Common myeloid progenitor, CD34-positive (primary cell): ENCODE results near the gene SERTAD1.
A peak's percentile ranks its signal among the peaks of the same experiment; 100 is the strongest.

ENCODE experiments used
- CTCF ChIA-PET: fragments of 350-600 bp; sonication (Branson Sonifier 250); formaldehyde crosslinking; loops from one replicate; lab custom pipeline; 2021; ENCODE audit warnings: antibody characterized with exemption; lab: Charles Lee
- POLR2A ChIA-PET: fragments of 350-600 bp; sonication (Branson Sonifier 250); formaldehyde crosslinking; loops from one replicate; lab custom pipeline; 2021; ENCODE audit warnings: antibody characterized with exemption; lab: Charles Lee
- DNase-seq, 3 donors: peaks; one replicate each; pipeline versions ENCODE4 v3.0.0 to v3.0.0-alpha.2; 2013
- H3K27ac ChIP-seq, 2 experiments: 1 replicate in 1 of 2; 2 replicates in 1 of 2; pipeline ENCODE4 v1.7.0; 2013; ENCODE audit warnings: inconsistent platforms in 2 of 2, low read length in 2 of 2, mild to moderate bottlenecking in 2 of 2, low read depth in 1 of 2, moderate library complexity in 1 of 2; ENCODE audit not compliant: severe bottlenecking in 2 of 2, insufficient read depth in 1 of 2, poor library complexity in 1 of 2
- H3K27me3 ChIP-seq, 5 experiments: replicated peaks in 2 of 5; 1 replicate in 3 of 5; 2 replicates in 2 of 5; pipeline versions ENCODE4 v1.6.1 to v1.7.0; 2013; ENCODE audit warnings: low read length in 4 of 5, mild to moderate bottlenecking in 2 of 5, moderate library complexity in 2 of 5, inconsistent platforms in 1 of 5; ENCODE audit not compliant: insufficient read depth in 5 of 5, control insufficient read depth in 4 of 5
- H3K36me3 ChIP-seq, 4 experiments: 1 replicate in 2 of 4; 2 replicates in 2 of 4; pipeline versions ENCODE4 v1.6.1 to v1.7.0; 2013; ENCODE audit warnings: low read length in 3 of 4, control low read depth in 1 of 4, mild to moderate bottlenecking in 1 of 4; ENCODE audit not compliant: control insufficient read depth in 4 of 4, insufficient read depth in 4 of 4
- H3K4me1 ChIP-seq, 4 experiments: 1 replicate in 3 of 4; 2 replicates in 1 of 4; pipeline versions ENCODE4 v1.6.1 to v1.7.1; 2013; ENCODE audit warnings: low read length in 3 of 4, mild to moderate bottlenecking in 3 of 4, control low read depth in 1 of 4, inconsistent platforms in 1 of 4, moderate library complexity in 1 of 4; ENCODE audit not compliant: control insufficient read depth in 4 of 4, insufficient read depth in 4 of 4; ENCODE audit errors: control extremely low read depth in 1 of 4
- H3K4me3 ChIP-seq, 7 experiments: 1 replicate in 4 of 7; 2 replicates in 3 of 7; pipeline versions ENCODE4 v1.5.1 to v1.7.0; 2013; ENCODE audit warnings: mild to moderate bottlenecking in 7 of 7, low read length in 6 of 7, moderate library complexity in 6 of 7, inconsistent platforms in 2 of 7, low read depth in 2 of 7, control low read depth in 1 of 7; ENCODE audit not compliant: insufficient read depth in 4 of 7, control insufficient read depth in 1 of 7; ENCODE audit errors: extremely low read depth in 1 of 7
- H3K9me3 ChIP-seq, 5 experiments: 1 replicate in 4 of 5; 2 replicates in 1 of 5; pipeline versions ENCODE4 v1.6.1 to v1.7.1; 2013; ENCODE audit warnings: low read length in 4 of 5, mild to moderate bottlenecking in 2 of 5, inconsistent platforms in 1 of 5, low read depth in 1 of 5, moderate library complexity in 1 of 5; ENCODE audit not compliant: control insufficient read depth in 4 of 5, insufficient read depth in 2 of 5; ENCODE audit errors: control extremely low read depth in 1 of 5
- WGBS: methylation state at CpG from one replicate; pipeline ENCODE4 v1.1.5; 2013; ENCODE audit not compliant: insufficient coverage; 5-methylcytosine and 5-hydroxymethylcytosine counted together

SERTAD1 gene

GRCh38 chr19:40389404-40390083 lies 36.2 kb downstream of the SERTAD1 start:
- WGBS: 97% methylated on average over 26 of the region's 33 CpGs
- H3K27ac ChIP-seq: no peak overlapping the region
- ChIA-PET POLR2A (no interaction called here), CTCF (interaction anchor here (0.6 to 0.8 kb wide), 3 partner anchors 10 to 74 kb away, joined by 3 to 4 read pairs (median 4); no protein-coding TSS in a partner anchor)
- no peaks in the 10 kb centered on the region for H3K4me1 ChIP-seq
- H3K36me3 ChIP-seq: no peaks in the 10 kb centered on the region
- H3K4me3 ChIP-seq: no peak overlapping the region
- H3K27me3 ChIP-seq: no peaks in the 10 kb centered on the region
- H3K9me3 ChIP-seq: no peaks in the 10 kb centered on the region
- no peak for DNase-seq

DNA sequence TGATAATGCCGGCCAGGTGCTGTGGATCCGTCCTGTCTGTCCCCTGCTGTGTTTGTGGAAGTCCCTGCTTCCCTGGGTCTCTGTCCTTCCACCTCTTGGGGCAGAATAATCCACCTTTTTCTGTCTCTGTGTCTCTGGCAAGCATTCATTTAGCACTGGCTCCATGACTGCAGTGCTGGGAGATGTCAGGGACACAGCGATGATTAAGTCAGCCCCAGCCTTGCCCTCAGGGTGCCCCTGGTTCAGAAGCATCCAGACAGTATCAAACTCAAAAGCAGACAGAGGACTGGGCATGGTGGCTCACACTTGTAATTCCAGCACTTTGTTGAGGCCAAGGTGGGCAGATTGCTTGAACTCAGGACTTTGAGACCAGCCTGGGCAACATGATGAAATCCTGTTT lies 37.3 kb downstream of the SERTAD1 start:
- CTCF ChIA-PET: no interaction called here
- Histone ChIP-seq H3K27me3 (no peaks in the 10 kb centered on the region), H3K4me1 (no peaks in the 10 kb centered on the region), H3K4me3 (no peak overlapping the region), H3K9me3 (no peaks in the 10 kb centered on the region), H3K36me3 (no peaks in the 10 kb centered on the region), H3K27ac (no peak overlapping the region)
- DNase-seq: no peak
- WGBS: 100% methylated on average over 3 of the region's 3 CpGs
- POLR2A ChIA-PET: no interaction called here

DNA sequence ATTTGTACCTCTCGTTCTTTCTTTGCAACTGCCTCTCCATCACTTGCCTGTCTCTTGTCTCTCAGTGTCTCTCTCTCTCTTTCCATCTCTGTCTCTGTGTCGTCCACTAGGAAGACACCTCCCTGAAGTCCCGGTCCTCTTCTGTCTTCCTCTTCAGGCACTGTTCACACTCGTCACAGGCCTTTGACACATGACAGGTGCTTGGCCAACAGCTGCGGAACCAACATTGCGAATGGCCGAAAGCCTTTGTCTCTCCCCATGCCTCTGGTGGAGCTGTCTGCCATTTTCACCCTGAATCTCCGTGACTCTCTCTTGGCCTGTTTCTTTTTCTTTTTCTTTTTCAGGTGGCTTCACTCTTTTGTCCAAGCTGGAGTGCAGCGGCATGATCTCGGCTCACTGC lies 38.6 kb downstream of the SERTAD1 start:
- no peak for DNase-seq
- H3K27ac ChIP-seq: no peak overlapping the region
- no peaks in the 10 kb centered on the region for H3K9me3 ChIP-seq
- ChIA-PET CTCF (interaction anchor here (1.4 to 1.5 kb wide), 2 partner anchors 16 to 24 kb away, joined by 3 read pairs; no protein-coding TSS in a partner anchor), POLR2A (no interaction called here)
- H3K36me3 ChIP-seq: no peaks in the 10 kb centered on the region
- 96% methylated on average over 10 of the region's 10 CpGs for WGBS
- H3K27me3 ChIP-seq: no peaks in the 10 kb centered on the region
- H3K4me3 ChIP-seq: no peak overlapping the region
- no peaks in the 10 kb centered on the region for H3K4me1 ChIP-seq

GRCh38 chr19:40383668-40384248 lies 42.0 kb downstream of the SERTAD1 start:
- CTCF ChIA-PET: interaction anchor here (0.8 kb wide), 1 partner anchor 78 kb away, joined by 4 read pairs; no protein-coding TSS in a partner anchor
- WGBS: 96% methylated on average over 26 of the region's 28 CpGs
- no peak for DNase-seq
- Histone ChIP-seq H3K27ac (no peak overlapping the region), H3K4me1 (no peaks in the 10 kb centered on the region), H3K36me3 (peaks cover 0 to 5% (median 4%) of the 10 kb centered on the region in 4 experiments), H3K4me3 (no peak overlapping the region), H3K27me3 (no peaks in the 10 kb centered on the region), H3K9me3 (no peaks in the 10 kb centered on the region)
- POLR2A ChIA-PET: no interaction called here

DNA sequence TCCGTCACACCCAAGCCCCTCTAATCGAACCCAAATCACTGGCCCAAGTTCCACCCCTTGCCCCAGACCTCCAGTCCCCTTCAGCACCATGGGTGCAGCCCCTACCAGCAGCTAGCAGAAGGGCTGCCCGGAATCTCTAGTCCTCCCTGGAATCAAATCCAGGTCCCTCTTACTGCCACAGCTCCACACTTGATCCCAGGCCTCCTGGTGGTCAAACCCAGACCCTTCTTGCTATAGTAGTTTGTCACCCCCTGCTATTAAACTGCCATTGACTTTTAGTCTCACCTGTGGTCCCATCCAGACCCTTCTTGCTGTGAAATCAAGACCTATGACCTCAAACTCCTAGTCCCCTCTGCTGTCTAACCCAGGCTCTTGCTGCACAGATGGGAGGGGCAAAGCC lies 44.5 kb downstream of the SERTAD1 start:
- Histone ChIP-seq H3K4me3 (no peak overlapping the region), H3K4me1 (no peaks in the 10 kb centered on the region), H3K27ac (no peak overlapping the region), H3K27me3 (no peaks in the 10 kb centered on the region), H3K36me3 (peaks cover 0 to 21% (median 14%) of the 10 kb centered on the region in 4 experiments), H3K9me3 (no peaks in the 10 kb centered on the region)
- CTCF ChIA-PET: interaction anchor here (0.6 to 1.5 kb wide), 5 partner anchors 10 to 379 kb away, joined by 3 to 5 read pairs (median 3); no protein-coding TSS in a partner anchor
- peak in 1 of 3 donors; percentile 27 for DNase-seq
- WGBS: 94% methylated on average over 3 of the region's 3 CpGs
- POLR2A ChIA-PET: no interaction called here

DNA sequence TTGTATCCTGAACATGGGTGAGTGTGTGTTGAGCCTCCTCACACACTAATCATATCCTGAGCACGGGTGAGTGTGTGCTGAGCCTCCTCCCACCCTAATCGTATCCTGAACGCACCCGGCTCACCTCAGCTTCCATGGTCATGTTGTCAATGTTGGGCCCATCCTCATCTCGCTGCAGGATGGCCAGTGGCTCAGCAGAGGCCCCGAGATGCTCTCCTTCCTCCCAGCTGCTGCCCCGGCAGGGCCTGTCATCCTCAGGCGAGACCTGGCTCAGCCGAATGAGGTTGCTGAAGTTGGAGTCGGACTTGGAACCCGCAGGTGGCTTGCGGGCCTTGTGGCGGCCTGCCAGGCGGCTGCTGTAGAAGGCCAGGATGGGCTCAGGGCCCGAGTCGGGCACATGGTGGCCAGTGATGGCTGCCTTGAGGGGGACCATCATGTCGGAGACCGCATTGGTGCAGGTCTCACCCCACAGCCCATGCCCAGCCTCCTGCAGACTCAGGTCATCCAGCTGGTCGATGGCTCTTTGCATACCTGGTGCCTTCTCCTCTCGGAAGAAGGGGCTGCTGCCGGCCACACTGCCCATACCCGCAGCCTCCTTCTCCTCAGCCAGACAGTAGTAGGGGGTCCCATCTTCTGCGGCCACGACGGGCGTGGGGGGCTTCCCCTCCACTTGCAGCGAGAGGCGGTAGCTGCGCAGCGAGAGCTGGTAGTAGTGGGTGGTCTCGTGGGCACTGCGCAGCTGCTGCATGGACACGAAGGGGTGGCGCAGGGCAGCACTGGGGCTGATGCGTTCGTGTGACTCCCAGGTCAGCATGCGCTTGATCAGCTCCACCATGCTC lies 45.4 kb downstream of the SERTAD1 start:
- WGBS: 95% methylated on average over 33 of the region's 37 CpGs
- Histone ChIP-seq H3K4me3 (no peak overlapping the region), H3K27ac (no peak overlapping the region), H3K36me3 (peaks cover 0 to 22% (median 14%) of the 10 kb centered on the region in 4 experiments), H3K4me1 (no peaks in the 10 kb centered on the region), H3K27me3 (no peaks in the 10 kb centered on the region), H3K9me3 (no peaks in the 10 kb centered on the region)
- ChIA-PET CTCF (interaction anchor here (0.6 to 1.5 kb wide), 6 partner anchors 9 to 380 kb away, joined by 3 to 5 read pairs (median 3); no protein-coding TSS in a partner anchor), POLR2A (no interaction called here)
- no peak for DNase-seq
